ENCODE measurements around the gene LAMA5.

LAMA5 gene

GRCh38 chr20:62309947-62310756 lies 57.0 kb downstream of the LAMA5 start:
- H3K4me3 ChIP-seq (ENCODE audit: low read length) = no peak overlapping the region
- no peaks in the 10 kb centered on the region for H3K9me3 ChIP-seq (ENCODE audit: control insufficient read depth, low read length)
- peaks cover 4% of the 10 kb centered on the region for H3K36me3 ChIP-seq (ENCODE audit: control insufficient read depth, insufficient read depth, low read length)
- no peaks in the 10 kb centered on the region for H3K27me3 ChIP-seq (ENCODE audit: control insufficient read depth, insufficient read depth, low read length)
- H3K4me1 ChIP-seq (ENCODE audit: control insufficient read depth, insufficient read depth, low read length) = peaks cover 6% of the 10 kb centered on the region
- no peak overlapping the region for H3K9ac ChIP-seq (ENCODE audit: low read length)

GRCh38 chr20:62309198-62309944 lies 57.7 kb downstream of the LAMA5 start:
- Histone ChIP-seq H3K27me3 (ENCODE audit: control insufficient read depth, insufficient read depth, low read length) (no peaks in the 10 kb centered on the region), H3K9ac (ENCODE audit: low read length) (no peak overlapping the region), H3K9me3 (ENCODE audit: control insufficient read depth, low read length) (no peaks in the 10 kb centered on the region), H3K36me3 (ENCODE audit: control insufficient read depth, insufficient read depth, low read length) (peaks cover 4% of the 10 kb centered on the region), H3K4me3 (ENCODE audit: low read length) (no peak overlapping the region), H3K4me1 (ENCODE audit: control insufficient read depth, insufficient read depth, low read length) (peaks cover 14% of the 10 kb centered on the region)

- Histone ChIP-seq H3K36me3 (ENCODE audit: control insufficient read depth, insufficient read depth, low read length) (peaks cover 4% of the 10 kb centered on the region), H3K4me3 (ENCODE audit: low read length) (no peak overlapping the region), H3K9me3 (ENCODE audit: control insufficient read depth, low read length) (no peaks in the 10 kb centered on the region), H3K4me1 (ENCODE audit: control insufficient read depth, insufficient read depth, low read length) (peaks cover 21% of the 10 kb centered on the region), H3K27me3 (ENCODE audit: control insufficient read depth, insufficient read depth, low read length) (no peaks in the 10 kb centered on the region), H3K9ac (ENCODE audit: low read length) (no peak overlapping the region)
Measured at GRCh38 chr20:62308102-62308822, 58.9 kb downstream of the LAMA5 start.

- Histone ChIP-seq H3K4me1 (ENCODE audit: control insufficient read depth, insufficient read depth, low read length) (peaks cover 21% of the 10 kb centered on the region), H3K36me3 (ENCODE audit: control insufficient read depth, insufficient read depth, low read length) (peaks cover 4% of the 10 kb centered on the region)
Measured at GRCh38 chr20:62307226-62308101, 59.6 kb downstream of the LAMA5 start.

GRCh38 chr20:62306414-62307187 lies 60.5 kb downstream of the LAMA5 start:
- Histone ChIP-seq H3K36me3 (ENCODE audit: control insufficient read depth, insufficient read depth, low read length) (peaks cover 4% of the 10 kb centered on the region), H3K4me3 (ENCODE audit: low read length) (no peak overlapping the region), H3K27me3 (ENCODE audit: control insufficient read depth, insufficient read depth, low read length) (no peaks in the 10 kb centered on the region), H3K4me1 (ENCODE audit: control insufficient read depth, insufficient read depth, low read length) (peaks cover 21% of the 10 kb centered on the region), H3K9ac (ENCODE audit: low read length) (no peak overlapping the region), H3K9me3 (ENCODE audit: control insufficient read depth, low read length) (no peaks in the 10 kb centered on the region)

More at GRCh38 chr20:62307226-62308101, 59.6 kb downstream of the LAMA5 start:
- H3K9ac ChIP-seq (ENCODE audit: low read length) = no peak overlapping the region
- H3K9me3 ChIP-seq (ENCODE audit: control insufficient read depth, low read length) = no peaks in the 10 kb centered on the region
- no peak overlapping the region for H3K4me3 ChIP-seq (ENCODE audit: low read length)
- no peaks in the 10 kb centered on the region for H3K27me3 ChIP-seq (ENCODE audit: control insufficient read depth, insufficient read depth, low read length)

GRCh38 chr20:62305765-62306413 lies 61.2 kb downstream of the LAMA5 start:
- Histone ChIP-seq H3K4me3 (ENCODE audit: low read length) (no peak overlapping the region), H3K9me3 (ENCODE audit: control insufficient read depth, low read length) (no peaks in the 10 kb centered on the region), H3K36me3 (ENCODE audit: control insufficient read depth, insufficient read depth, low read length) (peaks cover 4% of the 10 kb centered on the region), H3K9ac (ENCODE audit: low read length) (no peak overlapping the region), H3K27me3 (ENCODE audit: control insufficient read depth, insufficient read depth, low read length) (no peaks in the 10 kb centered on the region), H3K4me1 (ENCODE audit: control insufficient read depth, insufficient read depth, low read length) (peaks cover 21% of the 10 kb centered on the region)

GRCh38 chr20:62305149-62305764 lies 61.9 kb downstream of the LAMA5 start:
- no peaks in the 10 kb centered on the region for H3K9me3 ChIP-seq (ENCODE audit: control insufficient read depth, low read length)
- H3K9ac ChIP-seq (ENCODE audit: low read length) = no peak overlapping the region
- no peak overlapping the region for H3K4me3 ChIP-seq (ENCODE audit: low read length)
- no peaks in the 10 kb centered on the region for H3K27me3 ChIP-seq (ENCODE audit: control insufficient read depth, insufficient read depth, low read length)
- H3K36me3 ChIP-seq (ENCODE audit: control insufficient read depth, insufficient read depth, low read length) = peaks cover 4% of the 10 kb centered on the region
- H3K4me1 ChIP-seq (ENCODE audit: control insufficient read depth, insufficient read depth, low read length) = peaks cover 21% of the 10 kb centered on the region

- peak overlapping the region; percentile 27 for H3K4me3 ChIP-seq (ENCODE audit: low read length)
Measured at GRCh38 chr20:62304331-62305148, 62.6 kb downstream of the LAMA5 start.

GRCh38 chr20:62303340-62304226 lies 63.5 kb downstream of the LAMA5 start:
- peaks cover 21% of the 10 kb centered on the region for H3K4me1 ChIP-seq (ENCODE audit: control insufficient read depth, insufficient read depth, low read length)
- H3K36me3 ChIP-seq (ENCODE audit: control insufficient read depth, insufficient read depth, low read length) = peaks cover 4% of the 10 kb centered on the region
- H3K4me3 ChIP-seq (ENCODE audit: low read length) = peak overlapping the region; percentile 27
- H3K9ac ChIP-seq (ENCODE audit: low read length) = peak overlapping the region; percentile 74
- H3K27me3 ChIP-seq (ENCODE audit: control insufficient read depth, insufficient read depth, low read length) = no peaks in the 10 kb centered on the region
- H3K9me3 ChIP-seq (ENCODE audit: control insufficient read depth, low read length) = no peaks in the 10 kb centered on the region

More at GRCh38 chr20:62304331-62305148, 62.6 kb downstream of the LAMA5 start:
- H3K36me3 ChIP-seq (ENCODE audit: control insufficient read depth, insufficient read depth, low read length) = peaks cover 4% of the 10 kb centered on the region
- peaks cover 21% of the 10 kb centered on the region for H3K4me1 ChIP-seq (ENCODE audit: control insufficient read depth, insufficient read depth, low read length)
- no peaks in the 10 kb centered on the region for H3K27me3 ChIP-seq (ENCODE audit: control insufficient read depth, insufficient read depth, low read length)
- H3K9me3 ChIP-seq (ENCODE audit: control insufficient read depth, low read length) = no peaks in the 10 kb centered on the region
- peak overlapping the region; percentile 74 for H3K9ac ChIP-seq (ENCODE audit: low read length)

Data from mucosa of stomach (tissue), 1 donor.